Hepatic stellate cell (primary cell): ENCODE results near the gene XRN1.
"Not testable (repeated sequence)": the region's sequence is repeated elsewhere in the genome, so short reads cannot be mapped to it uniquely, and the experiment has no call there.

ENCODE experiments used
- DNase-seq: peaks from one replicate; pipeline ENCODE4 v3.0.0; 2011; ENCODE audit warnings: low spot score

XRN1 gene, protein sequence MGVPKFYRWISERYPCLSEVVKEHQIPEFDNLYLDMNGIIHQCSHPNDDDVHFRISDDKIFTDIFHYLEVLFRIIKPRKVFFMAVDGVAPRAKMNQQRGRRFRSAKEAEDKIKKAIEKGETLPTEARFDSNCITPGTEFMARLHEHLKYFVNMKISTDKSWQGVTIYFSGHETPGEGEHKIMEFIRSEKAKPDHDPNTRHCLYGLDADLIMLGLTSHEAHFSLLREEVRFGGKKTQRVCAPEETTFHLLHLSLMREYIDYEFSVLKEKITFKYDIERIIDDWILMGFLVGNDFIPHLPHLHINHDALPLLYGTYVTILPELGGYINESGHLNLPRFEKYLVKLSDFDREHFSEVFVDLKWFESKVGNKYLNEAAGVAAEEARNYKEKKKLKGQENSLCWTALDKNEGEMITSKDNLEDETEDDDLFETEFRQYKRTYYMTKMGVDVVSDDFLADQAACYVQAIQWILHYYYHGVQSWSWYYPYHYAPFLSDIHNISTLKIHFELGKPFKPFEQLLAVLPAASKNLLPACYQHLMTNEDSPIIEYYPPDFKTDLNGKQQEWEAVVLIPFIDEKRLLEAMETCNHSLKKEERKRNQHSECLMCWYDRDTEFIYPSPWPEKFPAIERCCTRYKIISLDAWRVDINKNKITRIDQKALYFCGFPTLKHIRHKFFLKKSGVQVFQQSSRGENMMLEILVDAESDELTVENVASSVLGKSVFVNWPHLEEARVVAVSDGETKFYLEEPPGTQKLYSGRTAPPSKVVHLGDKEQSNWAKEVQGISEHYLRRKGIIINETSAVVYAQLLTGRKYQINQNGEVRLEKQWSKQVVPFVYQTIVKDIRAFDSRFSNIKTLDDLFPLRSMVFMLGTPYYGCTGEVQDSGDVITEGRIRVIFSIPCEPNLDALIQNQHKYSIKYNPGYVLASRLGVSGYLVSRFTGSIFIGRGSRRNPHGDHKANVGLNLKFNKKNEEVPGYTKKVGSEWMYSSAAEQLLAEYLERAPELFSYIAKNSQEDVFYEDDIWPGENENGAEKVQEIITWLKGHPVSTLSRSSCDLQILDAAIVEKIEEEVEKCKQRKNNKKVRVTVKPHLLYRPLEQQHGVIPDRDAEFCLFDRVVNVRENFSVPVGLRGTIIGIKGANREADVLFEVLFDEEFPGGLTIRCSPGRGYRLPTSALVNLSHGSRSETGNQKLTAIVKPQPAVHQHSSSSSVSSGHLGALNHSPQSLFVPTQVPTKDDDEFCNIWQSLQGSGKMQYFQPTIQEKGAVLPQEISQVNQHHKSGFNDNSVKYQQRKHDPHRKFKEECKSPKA (N-terminal part only)

DNA sequence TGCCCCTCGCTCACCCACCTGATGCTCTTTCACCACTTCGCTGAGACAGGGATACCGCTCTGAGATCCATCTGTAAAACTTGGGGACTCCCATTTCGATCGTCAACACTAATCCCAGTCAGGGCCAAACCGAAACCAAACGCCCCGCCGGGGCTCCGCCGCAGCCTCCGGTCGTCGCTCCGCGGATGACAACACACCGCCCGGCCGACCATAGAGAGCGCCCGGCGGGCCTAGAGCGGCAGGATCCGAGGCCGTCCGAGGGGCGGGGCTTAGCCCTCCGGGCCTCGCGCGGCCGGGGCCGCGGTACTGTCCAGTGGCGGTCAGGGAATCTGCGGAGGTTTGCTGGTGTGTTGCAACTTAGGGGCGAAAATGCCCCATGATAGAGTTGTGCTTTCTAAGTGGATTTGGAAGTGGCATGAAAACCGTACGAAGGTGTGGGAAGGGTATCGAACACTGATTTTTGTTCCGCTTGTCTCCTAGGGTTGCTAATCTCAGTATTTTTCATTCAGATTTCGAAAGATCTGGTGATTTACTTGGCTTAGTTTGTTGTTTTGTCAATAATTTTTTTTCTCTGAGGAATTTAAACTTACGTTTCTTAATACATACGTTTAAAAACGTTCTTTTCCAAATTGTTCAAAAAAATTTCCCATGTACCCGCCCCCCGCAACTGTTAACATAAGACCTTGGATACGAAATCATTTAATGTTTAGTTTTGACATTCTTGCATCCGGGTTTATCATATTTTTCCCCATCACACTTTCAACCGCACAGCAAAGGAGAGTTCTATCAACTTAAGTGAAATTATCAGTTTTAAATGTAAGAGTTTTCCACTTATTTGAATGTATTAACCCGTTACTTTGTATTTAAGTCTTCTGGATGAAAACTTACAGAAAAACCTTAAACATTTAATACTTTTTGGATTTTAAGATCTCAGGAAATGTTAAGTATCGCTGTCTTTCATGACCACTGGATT is at the start of gene XRN1:
XRN1 (minus strand) TSS at position 186 of the 972 bp plus-strand sequence; CDS start at position 93, 93 bp downstream.
- peak; percentile 98 for DNase-seq

DNA sequence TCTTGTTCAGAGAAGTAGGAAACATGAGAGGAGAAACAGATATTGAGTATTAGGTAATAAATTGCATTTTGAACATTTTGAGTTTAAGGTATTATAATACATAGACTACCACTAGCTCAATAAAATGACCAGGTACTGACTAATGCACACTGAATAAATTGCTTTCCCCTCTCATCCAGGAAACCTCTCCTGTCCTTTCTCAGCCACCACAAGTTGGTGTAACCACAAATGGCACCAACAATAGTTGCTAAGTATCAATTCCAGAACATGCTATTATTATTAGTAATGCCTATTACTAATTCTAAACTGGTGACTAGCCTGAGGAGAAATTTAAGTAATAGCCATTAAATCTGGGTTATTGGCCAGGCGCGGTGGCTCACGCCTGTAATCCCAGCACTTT is 47.3 kb upstream of the XRN1 start:
- DNase-seq, result no peak

DNA sequence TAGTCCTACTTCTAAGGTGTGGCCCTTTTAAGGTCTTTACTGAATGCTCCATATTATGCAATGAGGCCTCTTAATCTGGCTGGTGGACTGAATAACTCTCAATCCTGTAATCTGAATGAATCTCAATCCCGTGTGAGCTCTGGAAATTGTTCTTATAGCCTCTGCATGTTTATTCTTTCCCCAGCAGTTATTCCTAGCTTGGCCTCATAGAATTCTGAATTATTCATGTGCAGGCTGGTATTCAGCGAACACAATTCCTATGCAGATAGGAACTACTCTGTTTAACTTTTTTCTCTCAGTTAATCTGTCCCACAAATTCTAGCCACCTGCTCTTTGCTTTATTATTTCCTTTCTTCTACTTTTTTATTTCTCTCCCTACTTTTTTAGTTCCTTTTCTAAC is 44.3 kb upstream of the XRN1 start:
- DNase-seq, result no peak

DNA sequence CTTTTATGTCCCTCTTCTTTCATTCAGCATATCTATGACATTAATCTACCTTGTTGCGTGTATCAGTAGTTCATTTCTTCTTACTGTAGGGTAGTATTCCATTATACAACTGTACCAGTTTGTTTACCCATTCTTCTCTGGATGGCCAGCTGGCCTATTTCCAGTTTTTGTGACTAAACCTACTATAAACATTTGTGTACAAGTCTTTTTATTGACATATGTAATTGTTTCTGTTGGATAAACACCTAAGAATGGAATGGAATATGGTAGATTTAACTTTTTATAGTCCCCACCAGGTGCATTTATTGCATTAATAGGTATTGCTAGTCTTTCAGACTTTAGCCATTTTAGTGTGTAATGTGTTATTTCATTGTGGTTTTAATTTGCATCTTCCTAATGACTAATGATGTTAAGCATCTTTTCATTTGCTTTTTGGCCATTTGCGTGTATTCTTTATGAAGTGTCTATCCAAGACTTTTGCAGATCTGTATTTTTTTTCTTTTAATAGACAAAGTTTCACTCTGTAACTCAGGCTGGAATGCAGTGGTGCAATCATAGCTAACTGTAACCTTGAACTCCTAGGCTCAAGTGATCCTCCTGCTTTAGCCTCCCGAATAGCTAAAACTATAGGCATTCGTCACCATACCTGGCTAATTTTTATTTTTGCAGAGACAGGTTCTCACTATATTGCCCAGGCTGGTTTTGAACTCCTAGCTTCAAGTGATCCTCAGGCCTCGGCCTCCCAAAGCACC is 41.9 kb upstream of the XRN1 start:
- DNase-seq, result no peak

DNA sequence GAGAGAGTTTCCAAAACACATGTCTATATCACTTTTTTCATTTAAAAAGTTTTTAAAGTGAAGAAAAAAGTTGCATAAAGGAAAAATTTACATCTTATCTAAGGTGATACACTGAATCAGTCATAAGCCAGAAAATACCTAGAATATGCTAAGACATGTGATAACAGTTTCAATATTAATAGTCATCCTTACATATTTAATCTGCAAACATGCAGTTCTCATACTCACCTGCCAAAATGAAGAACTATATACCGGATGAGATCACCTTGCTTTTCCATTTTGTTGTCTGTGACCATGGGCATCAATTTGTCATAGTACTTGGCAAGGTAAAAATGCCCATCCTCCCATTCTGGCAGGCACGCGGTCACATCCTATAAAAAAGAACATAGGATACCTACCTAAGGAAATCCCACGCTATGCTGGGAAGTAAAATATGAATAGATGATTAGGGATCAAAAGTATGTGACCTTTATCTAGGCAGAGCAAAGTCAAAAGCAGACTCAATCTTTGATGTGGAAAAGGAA is 37.1 kb upstream of the XRN1 start:
- DNase-seq, result no peak

DNA sequence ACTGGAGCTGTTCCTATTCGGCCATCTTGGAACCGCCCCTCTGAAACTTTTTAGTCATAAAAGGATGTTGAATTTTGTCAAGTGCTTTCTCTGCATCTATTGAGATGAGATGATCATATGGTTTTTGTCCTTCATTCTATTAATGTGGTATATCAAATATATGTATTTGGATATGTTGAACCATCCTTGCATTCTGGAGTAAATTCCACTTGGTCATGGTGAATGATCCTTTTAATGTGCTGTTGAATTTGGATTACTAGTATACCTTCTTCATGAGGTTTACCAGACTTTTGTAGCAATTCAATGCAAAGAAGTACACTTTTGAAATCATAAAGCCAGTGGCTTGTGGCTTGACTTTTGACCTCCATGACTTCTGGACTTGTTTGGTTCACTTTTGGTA is 33.4 kb upstream of the XRN1 start:
- DNase-seq, result no peak

DNA sequence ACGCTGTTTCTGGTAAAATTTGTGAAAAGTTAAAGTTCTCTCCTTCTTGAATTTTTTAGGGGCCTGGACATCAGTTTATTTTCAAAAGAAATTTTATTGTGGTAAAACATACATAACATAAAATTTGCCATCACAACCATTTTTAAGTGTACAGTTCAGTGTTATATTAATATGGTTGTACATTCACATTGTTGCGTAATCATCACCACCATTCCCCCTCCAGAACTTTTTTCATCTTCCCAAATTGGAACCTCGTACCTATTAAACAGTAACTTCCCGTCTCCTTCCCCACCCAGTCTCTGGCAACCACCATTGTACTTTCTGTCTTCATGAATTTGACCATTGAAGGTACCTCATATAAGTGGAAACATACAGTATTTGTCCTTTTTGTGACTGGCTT is 23.0 kb upstream of the XRN1 start:
- no peak for DNase-seq

DNA sequence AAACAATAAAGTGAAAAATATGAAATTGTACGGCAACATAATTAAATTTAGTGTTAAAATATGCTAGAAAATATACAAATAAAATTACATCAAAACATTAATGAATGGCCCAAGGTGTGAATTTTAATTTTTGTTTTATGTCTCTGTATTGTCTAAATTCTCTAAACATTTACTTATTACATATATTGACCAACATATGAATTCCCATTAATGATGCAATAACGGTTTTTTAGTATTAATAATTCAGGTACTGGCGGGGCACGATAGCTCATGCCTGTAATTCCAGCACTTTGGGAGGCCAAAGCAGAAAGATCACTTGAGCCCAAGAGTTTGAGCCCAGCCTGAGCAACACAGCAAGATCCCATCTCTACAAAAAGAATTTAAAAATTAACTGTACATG is 20.6 kb upstream of the XRN1 start:
- no peak for DNase-seq

DNA sequence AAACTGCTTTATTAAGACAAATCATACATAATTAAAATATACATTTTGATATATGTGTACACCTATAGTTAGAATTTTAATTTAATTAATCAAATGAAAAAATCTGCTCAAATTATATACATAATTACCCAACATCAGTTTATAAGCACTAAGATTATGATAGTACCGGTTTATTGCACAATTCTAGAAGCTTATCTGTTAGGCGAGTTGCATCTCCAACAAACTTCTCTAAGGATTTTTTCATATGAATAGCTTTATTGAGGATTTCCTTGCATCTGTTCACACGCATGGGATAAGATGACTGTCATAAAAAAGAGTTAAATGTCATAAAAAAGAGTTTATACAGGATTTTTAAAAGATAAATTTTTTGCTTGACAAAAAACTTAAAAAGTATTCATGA is 19.9 kb upstream of the XRN1 start:
- no peak for DNase-seq

DNA sequence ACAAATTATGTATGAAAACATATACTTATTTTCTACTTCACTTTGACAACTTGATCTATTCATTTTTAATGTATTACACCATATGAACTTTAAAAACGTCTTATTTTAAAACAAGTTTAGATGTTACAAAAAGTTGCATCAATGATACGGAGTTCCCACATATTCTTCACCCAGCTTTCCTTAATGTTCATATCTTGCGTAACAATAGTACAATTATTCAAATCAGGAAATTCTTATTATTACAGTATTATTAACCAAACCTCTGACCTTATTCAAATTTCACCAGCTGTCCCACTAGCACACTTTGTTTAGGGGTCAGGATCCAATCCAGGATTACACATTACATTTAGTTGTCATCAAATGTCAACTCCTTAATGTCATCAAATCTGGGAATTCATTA is 12.9 kb upstream of the XRN1 start:
- DNase-seq, result no peak

DNA sequence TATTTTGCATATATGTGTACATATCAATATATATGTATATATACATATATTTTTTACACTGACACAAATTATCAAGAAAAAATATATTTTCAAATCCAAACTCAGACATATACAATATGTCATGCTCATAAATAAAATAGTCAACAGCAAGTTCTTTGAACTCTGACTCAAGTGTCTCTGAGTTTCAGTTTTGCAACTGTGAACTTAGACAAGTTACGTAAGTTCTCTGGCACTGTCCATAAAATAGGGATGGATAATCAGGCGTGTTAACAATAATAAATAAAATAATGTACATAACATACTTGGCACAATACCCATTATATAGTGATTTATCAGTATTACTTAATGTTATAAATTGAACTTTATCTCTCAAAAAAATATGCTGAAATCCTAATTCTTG is 12.1 kb upstream of the XRN1 start:
- DNase-seq, result no peak

DNA sequence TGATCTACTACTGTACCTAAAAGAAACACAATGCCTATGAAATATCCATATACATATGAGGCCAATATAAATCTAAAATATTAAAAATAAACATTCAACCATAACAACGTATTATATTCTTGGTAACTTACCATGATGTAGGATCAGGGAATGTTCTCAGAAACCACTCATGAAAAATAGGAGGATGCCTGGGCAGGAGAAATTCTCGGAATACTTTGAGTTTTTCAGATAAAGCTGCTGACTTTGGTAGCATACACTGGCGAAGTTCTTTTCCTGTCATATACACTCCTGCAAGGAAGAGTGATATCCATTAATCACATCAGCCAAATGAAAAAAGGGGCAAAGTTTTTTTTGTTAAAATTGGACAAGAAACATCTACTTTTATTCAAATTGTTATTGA is 11.3 kb upstream of the XRN1 start:
- DNase-seq, result no peak

DNA sequence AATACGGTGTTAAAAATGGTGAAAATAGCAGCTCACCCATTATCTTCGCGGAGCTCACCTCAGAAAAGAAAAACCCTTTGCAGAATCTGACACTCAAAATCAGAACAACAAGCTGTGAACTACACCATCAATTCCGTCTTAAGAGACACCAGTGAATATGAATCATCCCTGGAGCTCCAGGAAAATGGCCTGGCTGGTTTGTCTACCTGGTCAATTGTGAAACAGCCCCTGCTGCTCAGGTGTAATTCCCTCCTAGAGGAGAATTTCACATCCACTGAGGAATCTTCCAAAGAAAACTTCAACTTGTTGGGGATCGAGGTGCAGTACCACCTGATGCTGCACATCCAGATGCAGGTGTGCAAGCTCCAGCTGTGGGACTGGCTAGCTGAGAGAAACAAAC is 3.0 kb upstream of the XRN1 start:
- DNase-seq, result no peak

DNA sequence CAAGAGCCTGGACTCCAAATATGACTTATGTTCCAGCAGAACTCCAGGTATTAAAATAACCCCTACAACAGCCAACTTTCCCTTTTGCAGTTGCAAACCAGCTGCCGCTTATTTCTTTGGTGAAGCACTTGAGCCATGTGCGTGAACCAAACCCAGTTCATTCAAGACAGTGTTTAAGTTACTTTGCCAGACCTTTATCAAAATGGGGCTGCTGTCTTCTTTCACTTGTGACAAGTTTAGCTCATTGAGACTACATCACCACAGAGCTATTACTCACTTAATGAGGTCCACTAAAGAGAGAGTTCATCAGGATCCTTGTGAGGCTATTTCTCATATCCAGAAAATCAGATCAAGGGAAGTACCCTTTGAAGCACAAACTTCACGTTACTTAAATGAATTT is 2.4 kb upstream of the XRN1 start:
- DNase-seq, result no peak

DNA sequence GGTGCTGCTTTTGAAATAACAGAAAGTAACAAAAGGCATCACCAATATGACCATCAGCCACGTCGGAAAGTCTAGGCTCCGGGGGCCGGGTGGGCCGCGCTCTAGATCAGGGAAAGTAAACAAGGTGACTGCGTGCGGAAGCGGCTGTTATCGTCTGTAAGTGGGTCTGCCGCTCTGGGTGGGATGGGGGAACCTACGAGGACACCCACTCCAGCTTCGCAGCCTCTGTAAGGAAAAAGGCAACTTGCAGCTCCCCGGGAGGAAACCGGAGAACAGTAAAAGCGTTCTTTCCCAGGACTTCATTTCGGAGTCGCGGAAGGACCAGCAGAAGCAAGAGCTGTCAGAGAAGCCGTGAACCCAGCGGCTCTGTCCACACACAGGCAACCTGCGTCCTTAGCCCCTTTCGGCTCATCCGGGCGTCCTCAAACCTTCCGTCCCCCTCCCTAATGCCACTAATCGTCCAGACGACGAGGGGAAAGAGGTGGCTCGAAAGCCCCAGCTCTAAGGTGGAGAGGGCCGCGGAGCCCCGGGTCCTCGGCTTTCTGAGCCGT is 461 bp downstream of the XRN1 start:
- peak; percentile 37 for DNase-seq

DNA sequence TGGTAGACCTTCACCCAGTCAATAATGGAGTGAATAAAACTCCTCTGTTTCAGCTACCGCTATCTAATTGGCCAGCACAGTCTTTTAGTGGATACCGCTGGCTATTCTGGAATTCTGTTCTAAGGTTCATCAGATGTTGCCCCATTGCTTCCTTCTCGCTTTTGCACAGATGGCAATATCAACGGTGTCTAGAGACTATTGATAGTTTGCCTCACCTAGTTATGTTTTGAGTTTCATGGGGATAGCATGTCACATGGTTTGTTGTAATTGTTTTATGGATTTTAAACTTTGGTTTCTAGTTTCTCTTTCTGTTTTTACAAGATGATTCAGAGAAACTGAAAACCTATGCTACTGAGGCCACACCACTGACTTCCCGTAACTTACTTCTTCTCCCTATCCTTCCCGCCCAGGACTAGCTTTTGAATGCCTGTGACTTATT is 2.0 kb downstream of the XRN1 start:
- peak; percentile 27 for DNase-seq

DNA sequence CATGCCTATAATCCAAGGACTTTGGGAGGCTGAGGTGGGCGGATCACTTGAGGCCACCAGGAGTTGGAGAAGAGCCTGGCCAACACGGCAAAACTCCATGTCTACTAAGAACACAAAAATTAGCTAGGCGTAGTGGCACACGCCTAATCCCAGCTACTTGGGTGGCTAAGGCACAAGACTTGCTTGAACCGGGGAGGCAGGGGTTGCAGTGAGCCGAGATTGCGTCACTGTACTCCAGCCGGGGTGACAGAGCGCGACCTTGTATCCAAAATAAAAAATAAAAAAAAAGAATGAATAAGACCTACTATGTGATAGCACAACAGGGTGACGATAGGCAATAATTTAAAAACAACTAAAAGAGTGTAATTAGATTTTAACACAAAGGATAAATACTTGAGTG is 3.5 kb downstream of the XRN1 start:
- no peak for DNase-seq

DNA sequence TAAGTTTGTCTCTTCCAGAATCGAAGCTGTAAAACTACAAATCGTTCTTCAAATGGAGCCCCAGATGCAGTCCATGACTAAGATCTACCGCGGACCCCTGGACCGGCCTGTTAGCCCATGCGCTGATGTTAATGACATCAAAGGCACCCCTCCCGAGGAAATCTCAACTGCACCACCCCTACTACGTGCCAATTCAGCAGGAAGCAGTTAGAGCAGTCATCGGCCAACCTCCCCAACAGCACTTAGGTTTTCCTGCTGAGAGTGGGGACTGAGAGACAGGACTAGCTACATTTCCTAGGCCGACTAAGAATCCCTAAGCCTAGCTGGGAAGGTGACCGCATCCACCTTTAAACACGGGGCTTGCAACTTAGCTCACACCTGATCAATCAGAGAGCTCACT is 4.8 kb downstream of the XRN1 start:
- DNase-seq, result not testable (repeated sequence)

DNA sequence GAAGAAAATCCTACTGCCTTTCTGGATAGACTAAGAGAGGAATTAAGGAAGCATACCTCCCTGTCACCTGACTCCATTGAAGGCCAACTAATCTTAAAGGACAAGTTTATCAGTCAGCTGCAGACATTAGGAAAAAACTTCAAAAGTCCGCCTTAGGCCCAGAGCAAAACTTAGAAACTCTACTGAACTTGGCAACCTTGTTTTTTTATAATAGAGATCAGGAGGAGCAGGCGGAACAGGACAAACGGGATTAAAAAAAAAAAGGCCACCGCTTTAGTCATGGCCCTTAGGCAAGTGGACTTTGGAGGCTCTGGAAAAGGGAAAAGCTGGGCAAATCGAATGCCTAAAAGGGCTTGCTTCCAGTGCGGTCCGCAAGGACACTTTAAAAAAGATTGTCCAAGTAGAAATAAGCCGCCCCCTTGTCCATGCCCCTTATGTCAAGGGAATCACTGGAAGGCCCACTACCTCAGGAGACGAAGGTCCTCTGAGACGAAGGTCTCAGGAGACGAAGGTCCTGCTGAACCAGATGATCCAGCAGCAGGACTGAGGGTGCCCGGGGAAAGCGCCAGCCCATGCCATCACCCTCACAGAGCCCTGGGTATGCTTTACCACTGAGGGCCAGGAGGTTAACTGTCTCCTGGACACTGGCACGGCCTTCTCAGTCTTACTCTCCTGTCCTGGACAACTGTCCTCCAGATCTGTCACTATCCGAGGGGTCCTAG is 8.2 kb downstream of the XRN1 start:
- not testable (repeated sequence) for DNase-seq
